Measurements from ENCODE around the gene ICE2. TPM values are rescaled to one million over a fixed set of nuclear protein-coding genes. Genes with fewer than 3 reads are reported as not detected.

Gene ICE2
- total RNA-seq, 3 donors from 2014 or later (not counting 1 experiment from before 2014, with no cell fraction given), result 21.7 to 36.7 (median 32.9) TPM

DNA sequence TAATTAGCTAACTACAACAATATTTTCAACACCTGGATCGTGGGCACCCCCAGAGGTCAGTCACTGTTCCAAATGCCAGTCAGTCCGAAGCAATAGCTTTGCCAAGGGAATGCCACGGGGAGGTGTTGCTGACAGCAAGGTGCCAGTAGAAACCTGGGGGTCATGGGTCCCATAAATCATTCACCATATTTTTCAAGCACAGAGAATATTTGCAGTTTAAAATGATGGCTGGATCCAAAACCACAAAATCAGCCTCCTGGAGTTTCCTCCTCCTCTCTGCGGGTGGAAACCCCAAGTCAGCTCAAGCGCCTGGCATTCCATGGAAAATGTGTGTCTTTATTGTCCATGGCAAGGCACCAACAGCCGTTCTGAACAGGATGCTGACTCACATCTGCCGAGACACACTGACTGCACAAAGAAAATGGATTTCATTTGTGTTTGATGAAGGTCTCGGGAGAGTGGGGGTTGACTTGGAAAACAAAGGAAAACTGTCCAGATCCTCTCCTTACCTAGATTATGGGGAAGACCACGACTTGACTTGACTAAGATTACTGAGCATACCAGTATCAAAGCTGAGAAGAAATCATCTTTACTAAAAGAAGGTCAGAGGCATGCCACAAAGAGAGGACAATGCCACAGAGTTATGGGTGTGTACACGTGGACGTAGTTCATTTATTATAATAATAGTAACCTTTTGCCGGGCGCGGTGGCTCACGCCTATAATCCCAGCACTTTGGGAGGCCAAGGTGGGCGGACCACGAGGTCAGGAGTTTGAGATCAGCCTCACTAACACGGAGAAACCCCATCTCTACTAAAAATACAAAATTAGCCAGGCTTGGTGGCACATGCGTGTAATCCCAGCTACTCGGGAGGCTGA lies 107.5 kb downstream of the ICE2 start:
- no peak overlapping the region for H3K4me3 ChIP-seq (ENCODE audit: low read length)
- TF ChIP-seq, protein P1, sequence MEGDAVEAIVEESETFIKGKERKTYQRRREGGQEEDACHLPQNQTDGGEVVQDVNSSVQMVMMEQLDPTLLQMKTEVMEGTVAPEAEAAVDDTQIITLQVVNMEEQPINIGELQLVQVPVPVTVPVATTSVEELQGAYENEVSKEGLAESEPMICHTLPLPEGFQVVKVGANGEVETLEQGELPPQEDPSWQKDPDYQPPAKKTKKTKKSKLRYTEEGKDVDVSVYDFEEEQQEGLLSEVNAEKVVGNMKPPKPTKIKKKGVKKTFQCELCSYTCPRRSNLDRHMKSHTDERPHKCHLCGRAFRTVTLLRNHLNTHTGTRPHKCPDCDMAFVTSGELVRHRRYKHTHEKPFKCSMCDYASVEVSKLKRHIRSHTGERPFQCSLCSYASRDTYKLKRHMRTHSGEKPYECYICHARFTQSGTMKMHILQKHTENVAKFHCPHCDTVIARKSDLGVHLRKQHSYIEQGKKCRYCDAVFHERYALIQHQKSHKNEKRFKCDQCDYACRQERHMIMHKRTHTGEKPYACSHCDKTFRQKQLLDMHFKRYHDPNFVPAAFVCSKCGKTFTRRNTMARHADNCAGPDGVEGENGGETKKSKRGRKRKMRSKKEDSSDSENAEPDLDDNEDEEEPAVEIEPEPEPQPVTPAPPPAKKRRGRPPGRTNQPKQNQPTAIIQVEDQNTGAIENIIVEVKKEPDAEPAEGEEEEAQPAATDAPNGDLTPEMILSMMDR (IDR thresholded peaks at IDR 0.05), result no peak
- ATAC-seq (no peak), DNase-seq (no peak)
- peaks cover 13% of the 10 kb centered on the region for H3K36me3 ChIP-seq (ENCODE audit: control insufficient read depth, insufficient read depth, low read length)
- 77% methylated on average over 20 of the region's 20 CpGs for WGBS (ENCODE audit: insufficient coverage)
- Mint-ChIP-seq H3K27me3 (ENCODE audit: low read depth in 2 of 2) (no peaks in the 10 kb centered on the region), H3K36me3 (no peaks in the 10 kb centered on the region), H3K9me3 (no peaks in the 10 kb centered on the region), H3K4me1 (peaks cover 19% of the 10 kb centered on the region in 2 donors), H3K27ac (no peak overlapping the region), H3K4me3 (no peak overlapping the region)
- H3K27me3 ChIP-seq (ENCODE audit: control insufficient read depth, insufficient read depth, low read length), result no peaks in the 10 kb centered on the region
- intact Hi-C loops (cut with micrococcal nuclease), result no loop called here
- no peaks in the 10 kb centered on the region for H3K9me3 ChIP-seq (ENCODE audit: control insufficient read depth, insufficient read depth, low read length)
- H3K4me1 ChIP-seq (ENCODE audit: control insufficient read depth, insufficient read depth, low read length), result no peaks in the 10 kb centered on the region
- H3K27ac ChIP-seq (ENCODE audit: low read length), result no peak overlapping the region

DNA sequence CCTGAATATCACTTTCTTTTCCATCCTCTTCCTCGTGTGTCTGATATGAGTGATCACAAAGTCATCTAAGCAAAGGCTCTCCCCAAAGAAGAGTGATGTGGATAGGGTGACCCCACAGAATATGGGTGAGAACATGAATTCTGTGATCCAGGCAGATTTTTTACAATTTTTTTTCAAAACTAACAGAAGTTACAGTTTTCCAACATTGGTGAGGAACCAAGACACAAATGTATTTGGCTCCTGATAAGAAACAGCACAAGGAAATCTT lies 108.1 kb downstream of the ICE2 start:
- H3K9me3 Mint-ChIP-seq, result no peaks in the 10 kb centered on the region
- Histone ChIP-seq H3K4me3 (ENCODE audit: low read length) (no peak overlapping the region), H3K9me3 (ENCODE audit: control insufficient read depth, insufficient read depth, low read length) (no peaks in the 10 kb centered on the region), H3K4me1 (ENCODE audit: control insufficient read depth, insufficient read depth, low read length) (no peaks in the 10 kb centered on the region), H3K27me3 (ENCODE audit: control insufficient read depth, insufficient read depth, low read length) (no peaks in the 10 kb centered on the region), H3K36me3 (ENCODE audit: control insufficient read depth, insufficient read depth, low read length) (peaks cover 8% of the 10 kb centered on the region), H3K27ac (ENCODE audit: low read length) (no peak overlapping the region)
- no peaks in the 10 kb centered on the region for H3K36me3 Mint-ChIP-seq
- H3K4me1 Mint-ChIP-seq, result peaks cover 19% of the 10 kb centered on the region in 2 donors
- no peaks in the 10 kb centered on the region for H3K27me3 Mint-ChIP-seq (ENCODE audit: low read depth in 2 of 2)
- H3K4me3 Mint-ChIP-seq, result no peak overlapping the region
- WGBS (ENCODE audit: insufficient coverage), result no CpG with 5 or more reads among the region's 1 CpG
- ATAC-seq, result no peak
- H3K27ac Mint-ChIP-seq, result no peak overlapping the region
- TF ChIP-seq, protein P1 (IDR thresholded peaks at IDR 0.05), result no peak
- intact Hi-C loops (cut with micrococcal nuclease), result no loop called here
- no peak for DNase-seq

DNA sequence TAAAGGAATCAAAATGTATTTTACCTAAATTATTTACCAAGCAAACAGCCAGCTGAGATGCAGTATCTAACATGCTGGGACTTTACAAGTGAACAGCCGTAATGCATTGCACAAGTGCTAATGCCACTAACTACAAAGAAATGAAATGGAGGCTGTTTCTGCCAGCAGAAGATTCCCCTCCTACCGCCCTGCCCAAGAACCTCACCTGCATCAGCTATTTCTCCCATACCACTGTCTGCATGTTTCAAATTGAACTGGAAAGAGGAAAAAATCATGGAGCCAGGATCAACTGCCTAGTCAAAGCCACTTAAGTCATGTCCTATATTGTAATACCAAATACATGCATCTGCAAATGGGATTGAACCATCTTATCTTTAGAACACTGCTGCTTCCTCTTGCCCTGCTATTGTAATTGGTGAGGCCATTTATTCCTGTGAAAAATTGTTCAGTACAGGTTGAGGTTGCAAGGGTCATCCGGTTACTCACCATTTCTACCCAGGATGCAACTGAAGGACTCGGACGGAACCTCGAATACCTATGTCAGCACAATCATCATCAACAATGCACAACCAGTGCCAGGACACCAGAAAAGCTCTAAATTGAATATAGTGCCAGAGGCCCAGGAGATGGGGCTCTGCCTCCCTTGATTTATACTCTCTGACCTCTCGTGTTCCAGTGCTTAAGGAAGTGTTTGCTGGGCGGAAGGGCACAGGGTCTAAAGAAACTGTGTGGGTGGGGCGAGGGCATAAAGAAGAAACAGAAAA lies 108.7 kb downstream of the ICE2 start:
- Histone ChIP-seq H3K4me3 (ENCODE audit: low read length) (no peak overlapping the region), H3K36me3 (ENCODE audit: control insufficient read depth, insufficient read depth, low read length) (peaks cover 3% of the 10 kb centered on the region), H3K9me3 (ENCODE audit: control insufficient read depth, insufficient read depth, low read length) (no peaks in the 10 kb centered on the region), H3K27me3 (ENCODE audit: control insufficient read depth, insufficient read depth, low read length) (no peaks in the 10 kb centered on the region), H3K4me1 (ENCODE audit: control insufficient read depth, insufficient read depth, low read length) (no peaks in the 10 kb centered on the region), H3K27ac (ENCODE audit: low read length) (no peak overlapping the region)
- TF ChIP-seq, protein P1 (IDR thresholded peaks at IDR 0.05), result no peak
- no peak overlapping the region for H3K27ac Mint-ChIP-seq
- H3K4me3 Mint-ChIP-seq, result no peak overlapping the region
- H3K36me3 Mint-ChIP-seq, result no peaks in the 10 kb centered on the region
- ATAC-seq (no peak), DNase-seq (no peak)
- intact Hi-C loops (cut with micrococcal nuclease), result no loop called here
- no peaks in the 10 kb centered on the region for H3K27me3 Mint-ChIP-seq (ENCODE audit: low read depth in 2 of 2)
- peaks cover 15 to 19% of the 10 kb centered on the region in 2 donors for H3K4me1 Mint-ChIP-seq
- H3K9me3 Mint-ChIP-seq, result no peaks in the 10 kb centered on the region
- WGBS (ENCODE audit: insufficient coverage), result 84% methylated on average over 7 of the region's 9 CpGs

Measured in natural killer cell (primary cell).